Lung (tissue), 12 donors: Measurements from ENCODE around the gene KIFC3. TPM values are rescaled to one million over a fixed set of nuclear protein-coding genes. Genes with fewer than 3 reads are reported as not detected.

Source experiments
- ATAC-seq: fragments of 200-7000 bp; cut with Tn5 transposase; one replicate; pipeline ENCODE4 v1.9.1; 2020; ENCODE audit warnings: moderate number of reproducible peaks; ENCODE audit not compliant: insufficient read depth, low FRiP score
- DNase-seq, 3 donors: peaks; one replicate each; pipeline ENCODE4 v3.0.0-alpha.2; 2013 to 2017
- H3K27ac ChIP-seq, 2 donors: one replicate each; pipeline ENCODE4 v1.5.1; 2013; ENCODE audit warnings: mild to moderate bottlenecking in 2 of 2, moderate library complexity in 2 of 2, control low read depth in 1 of 2, inconsistent platforms in 1 of 2, low read depth in 1 of 2, low read length in 1 of 2
- H3K27me3 ChIP-seq, 3 donors: one replicate each; pipeline ENCODE4 v1.5.1; 2013; ENCODE audit warnings: low read length in 2 of 3; ENCODE audit not compliant: control insufficient read depth in 3 of 3, insufficient read depth in 3 of 3
- H3K36me3 ChIP-seq, 4 donors: one replicate each; pipeline ENCODE4 v1.5.1; 2013; ENCODE audit warnings: low read length in 4 of 4, mild to moderate bottlenecking in 1 of 4, moderate library complexity in 1 of 4; ENCODE audit not compliant: control insufficient read depth in 4 of 4, insufficient read depth in 4 of 4
- H3K4me1 ChIP-seq, 5 donors: one replicate each; pipeline ENCODE4 v1.5.1; 2013; ENCODE audit warnings: low read length in 5 of 5, mild to moderate bottlenecking in 2 of 5, moderate library complexity in 1 of 5; ENCODE audit not compliant: control insufficient read depth in 5 of 5, insufficient read depth in 5 of 5
- H3K4me3 ChIP-seq: one replicate; pipeline ENCODE4 v1.5.1; 2013; ENCODE audit warnings: mild to moderate bottlenecking, control low read depth, moderate library complexity
- H3K9ac ChIP-seq, 2 donors: one replicate each; pipeline ENCODE4 v1.5.1; 2013; ENCODE audit warnings: low read length in 2 of 2, control low read depth in 1 of 2; ENCODE audit not compliant: insufficient read depth in 1 of 2
- H3K9me3 ChIP-seq, 4 donors: one replicate each; pipeline ENCODE4 v1.5.1; 2013; ENCODE audit warnings: low read length in 3 of 4, mild to moderate bottlenecking in 1 of 4, moderate library complexity in 1 of 4; ENCODE audit not compliant: control insufficient read depth in 4 of 4, insufficient read depth in 3 of 4
- CTCF ChIP-seq: IDR thresholded peaks from 2 replicates; pipeline ENCODE4 v1.5.1; 2012; ENCODE audit warnings: mild to moderate bottlenecking; ENCODE audit errors: control extremely low read depth, extremely low read depth
- WGBS, 2 donors: extraction: QIAGEN DNeasy Blood & Tissue Kit; methylation state at CpG; one replicate each; pipeline ENCODE4 v1.1.7; 2013; 5-methylcytosine and 5-hydroxymethylcytosine counted together
- polyA plus RNA-seq, 2 donors: library from polyadenylated mRNA; stranded (reverse); fragments of 200-250 nt; gene quantifications; one replicate each; pipeline ENCODE4 v1.2.1, GENCODE V29; 2013
- total RNA-seq, 2 donors: library from RNA; depleted of rRNA in 1 of 2; stranded (reverse); fragments of >200 nt in 1 of 2; gene quantifications; one replicate each; pipeline ENCODE4 v1.2.1, GENCODE V29; 2014 to 2021
- donor health status: control.
- donor health status: control.
- donor health status: Bipolar disorder and iron deficiency.
- donor health status: healthy.
- donor health status: DM: yes; HTN: yes; CAD: no.

Gene KIFC3
- total and polyA plus RNA-seq, 4 donors = 65.9 to 137 (median 89.5) TPM

- H3K27me3 ChIP-seq = no peaks in the 10 kb centered on the region
- DNase-seq = peak; percentile 84 to 89 (median 86)
Observed at GRCh38 chr16:57788252-57788841, 13.9 kb downstream of the KIFC3 start.

GRCh38 chr16:57787519-57787905 lies 14.8 kb downstream of the KIFC3 start:
- Histone ChIP-seq H3K4me1 (peaks cover 5 to 34% (median 10%) of the 10 kb centered on the region in 5 donors), H3K9me3 (no peaks in the 10 kb centered on the region), H3K27ac (peak overlapping the region; percentile 15 to 17), H3K36me3 (peaks cover 0 to 53% (median 21%) of the 10 kb centered on the region in 4 donors), H3K4me3 (no peak overlapping the region), H3K27me3 (no peaks in the 10 kb centered on the region), H3K9ac (no peak overlapping the region)
- DNase-seq (no peak), ATAC-seq (no peak)
- no peak for TF ChIP-seq CTCF
- WGBS, 2 donors = 77 to 79% methylated on average over 8 of the region's 8 CpGs

More at GRCh38 chr16:57788252-57788841, 13.9 kb downstream of the KIFC3 start:
- TF ChIP-seq CTCF = no peak
- H3K9me3 ChIP-seq = no peaks in the 10 kb centered on the region
- peaks cover 5 to 34% (median 10%) of the 10 kb centered on the region in 5 donors for H3K4me1 ChIP-seq
- H3K9ac ChIP-seq = no peak overlapping the region
- ATAC-seq = no peak
- H3K27ac ChIP-seq = no peak overlapping the region
- no peak overlapping the region for H3K4me3 ChIP-seq
- peaks cover 0 to 53% (median 21%) of the 10 kb centered on the region in 4 donors for H3K36me3 ChIP-seq
- 69 to 85% methylated on average over 17 of the region's 17 CpGs for WGBS, 2 donors

- no peak overlapping the region for H3K4me3 ChIP-seq
- ATAC-seq = peak; percentile 58
- TF ChIP-seq CTCF = no peak
- 60 to 75% methylated on average over 25 to 26 of the region's 26 CpGs for WGBS, 2 donors
- H3K9me3 ChIP-seq = no peaks in the 10 kb centered on the region
- peaks cover 0 to 52% (median 22%) of the 10 kb centered on the region in 4 donors for H3K36me3 ChIP-seq
- H3K9ac ChIP-seq = no peak overlapping the region
- no peaks in the 10 kb centered on the region for H3K27me3 ChIP-seq
- H3K4me1 ChIP-seq = peaks cover 5 to 34% (median 12%) of the 10 kb centered on the region in 5 donors
- peak; percentile 91 to 94 (median 93) for DNase-seq
- peak overlapping the region; percentile 15 to 17 for H3K27ac ChIP-seq
Observed at GRCh38 chr16:57786632-57787518, 15.4 kb downstream of the KIFC3 start.
